ENCODE data around the gene MCM6. TPM values are rescaled to one million over a fixed set of nuclear protein-coding genes. Genes with fewer than 3 reads are reported as not detected.

Gene MCM6
- total RNA-seq, 1 experiment from 2014 or later = 84.8 TPM

GRCh38 chr2:135802350-135802749, 73.9 kb downstream of the MCM6 start:
- Histone ChIP-seq H3K79me2 (ENCODE audit: insufficient read depth, low read length) (no peaks in the 10 kb centered on the region), H3K9me3 (ENCODE audit: control insufficient read depth in 1 of 2, insufficient read depth in 1 of 2, low read depth in 1 of 2, low read length in 2 of 2) (peaks cover 9 to 18% of the 10 kb centered on the region in 2 experiments; a peak in 2 of 4 replicates), H3K9me2 (ENCODE audit: insufficient read depth) (no peaks in the 10 kb centered on the region), H3K4me3 (replicated peaks in 1 of 2; ENCODE audit: low read depth in 1 of 2, low read length in 2 of 2) (no peak overlapping the region), H3K36me3 (ENCODE audit: control insufficient read depth in 1 of 2, insufficient read depth in 2 of 2, low read length in 2 of 2) (no peaks in the 10 kb centered on the region), H3K4me2 (ENCODE audit: low read length) (no peak overlapping the region), H4K20me1 (ENCODE audit: insufficient read depth) (no peaks in the 10 kb centered on the region), H2AFZ (ENCODE audit: low read depth, low read length, poor library complexity, severe bottlenecking) (no peak overlapping the region), H3K27me3 (ENCODE audit: insufficient read depth, low read length) (no peaks in the 10 kb centered on the region), H3K4me1 (ENCODE audit: control insufficient read depth in 1 of 2, insufficient read depth in 2 of 2, low read length in 2 of 2) (peaks cover 0 to 3% of the 10 kb centered on the region in 2 experiments; a peak in 1 of 4 replicates), H3K27ac (ENCODE audit: low read depth, low read length) (no peak overlapping the region), H3K9ac (ENCODE audit: low read length) (no peak overlapping the region)
- no peak for DNase-seq (ENCODE audit: low read depth, low spot score)
- POLR2A ChIA-PET = no interaction called here
- intact Hi-C loops (cut with micrococcal nuclease) = no loop called here
- CTCF ChIA-PET = no interaction called here
- BruUV-seq (replicated peaks) = no TSS peak
- RAD21 ChIA-PET (ENCODE audit: low non-redundant PET in 1 of 2, low total read pairs in 2 of 2, uncharacterized antibody in 2 of 2, unreplicated experiment in 2 of 2) = no interaction called here
- no peak for ATAC-seq
- no peak for TF ChIP-seq SP1 (IDR thresholded peaks at IDR 0.05; ENCODE audit: low read depth)
- no peak for TF ChIP-seq SRF (IDR thresholded peaks at IDR 0.05; ENCODE audit: low read depth)
- no peak for TF ChIP-seq ELF1 (IDR thresholded peaks at IDR 0.05; ENCODE audit: borderline replicate concordance, low read depth)
- TF ChIP-seq EZH2 (IDR thresholded peaks at IDR 0.05) = no peak
- no peak for TF ChIP-seq SIN3A (IDR thresholded peaks at IDR 0.05; ENCODE audit: low read depth)
- no peak for TF ChIP-seq YY1 (IDR thresholded peaks at IDR 0.05; ENCODE audit: extremely low read depth, insufficient replicate concordance, low read depth, low read length)
- TF ChIP-seq, protein P1, sequence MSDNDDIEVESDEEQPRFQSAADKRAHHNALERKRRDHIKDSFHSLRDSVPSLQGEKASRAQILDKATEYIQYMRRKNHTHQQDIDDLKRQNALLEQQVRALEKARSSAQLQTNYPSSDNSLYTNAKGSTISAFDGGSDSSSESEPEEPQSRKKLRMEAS (IDR thresholded peaks at IDR 0.05) = no peak
- TF ChIP-seq POLR2AphosphoS5 (IDR thresholded peaks at IDR 0.05; ENCODE audit: low read depth, low read length) = no peak
- no peak for TF ChIP-seq RAD21 (IDR thresholded peaks at IDR 0.05; ENCODE audit: low read depth)
- TF ChIP-seq CTCF (IDR thresholded peaks at IDR 0.05 in 2 of 3, conservative IDR thresholded peaks at IDR 0.05 in 1 of 3; ENCODE audit: borderline replicate concordance in 1 of 3, insufficient read depth in 1 of 3, low read depth in 2 of 3, low read length in 2 of 3) = no peak
- TF ChIP-seq ZBTB33 (IDR thresholded peaks at IDR 0.05; ENCODE audit: extremely low read depth, insufficient replicate concordance, low read length) = no peak
- no peak for TF ChIP-seq EGR1 (IDR thresholded peaks at IDR 0.05; ENCODE audit: low read depth)
- no peak for TF ChIP-seq CBX3 (IDR thresholded peaks at IDR 0.05; ENCODE audit: low read depth)
- no peak for TF ChIP-seq JUND (IDR thresholded peaks at IDR 0.05)
- no peak for TF ChIP-seq FOSL1 (IDR thresholded peaks at IDR 0.05; ENCODE audit: low read depth)
- no peak for TF ChIP-seq CEBPB (IDR thresholded peaks at IDR 0.05; ENCODE audit: low read depth)
- TF ChIP-seq REST (IDR thresholded peaks at IDR 0.05; ENCODE audit: low read depth) = no peak
- TF ChIP-seq ZNF274 (IDR thresholded peaks at IDR 0.05; ENCODE audit: low read depth, low read length) = no peak
- TF ChIP-seq POLR2A (IDR thresholded peaks at IDR 0.05; ENCODE audit: borderline replicate concordance, extremely low read depth, insufficient read depth, insufficient read length) = no peak

Data from HCT116 (cell line).